Measurements from ENCODE around the gene ACADVL.

ACADVL gene

DNA sequence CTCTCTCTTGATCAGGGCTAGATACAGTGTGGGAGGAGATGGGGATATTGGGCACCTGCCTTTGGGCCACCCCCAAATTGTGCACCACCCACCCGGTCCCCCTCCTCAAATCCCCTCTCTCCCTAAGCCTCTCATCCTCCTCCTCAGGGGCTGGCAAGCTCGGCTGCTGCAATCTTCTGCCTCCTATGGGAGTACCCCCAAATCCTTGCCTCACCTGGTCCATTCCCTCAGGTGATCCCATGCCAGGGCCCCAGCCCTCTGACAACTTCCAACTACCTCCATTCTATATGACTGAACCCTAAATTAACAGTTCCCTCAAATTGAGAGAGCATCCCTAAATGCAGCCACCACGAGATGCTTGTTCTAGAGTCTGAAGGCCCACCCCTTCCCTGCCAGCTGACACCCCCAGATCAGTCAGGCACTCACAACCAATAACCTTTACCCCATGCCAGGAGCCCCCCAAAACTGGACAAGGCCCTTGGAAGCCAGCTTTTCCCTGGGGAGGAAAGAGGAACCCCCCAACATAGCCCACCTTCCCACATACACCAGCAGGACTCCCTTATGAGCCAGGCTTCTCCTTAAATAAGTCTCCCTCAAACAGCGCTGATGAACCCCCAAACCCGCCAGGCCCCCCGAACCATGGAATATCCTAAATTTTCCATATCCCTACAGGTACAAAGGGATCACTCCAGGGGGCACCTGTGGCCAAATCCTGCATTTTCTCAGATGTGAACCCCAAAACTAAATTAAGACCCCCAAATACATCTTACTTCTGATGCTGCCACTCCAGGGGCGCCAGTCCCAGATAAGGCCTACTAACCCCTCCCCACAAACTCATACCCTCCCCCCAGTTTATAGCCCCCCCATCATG, 3.3 kb upstream of the ACADVL start:
- H3K27me3 ChIP-seq (ENCODE audit: control insufficient read depth in 5 of 5, insufficient read depth in 4 of 5, low read length in 5 of 5), result peaks cover 0 to 12% (median 4%) of the 10 kb centered on the region in 5 donors
- H3K4me3 ChIP-seq (ENCODE audit: low read depth in 1 of 5, low read length in 5 of 5), result peak overlapping the region in 2 of 5 donors; percentile 35 to 40
- H3K4me1 ChIP-seq (ENCODE audit: control insufficient read depth in 5 of 5, insufficient read depth in 5 of 5, low read length in 5 of 5), result peaks cover 12 to 73% (median 66%) of the 10 kb centered on the region in 5 donors
- H3K9ac ChIP-seq (ENCODE audit: low read length in 5 of 5), result peak overlapping the region in 1 of 5 donors; percentile 48
- no peaks in the 10 kb centered on the region for H3K9me3 ChIP-seq (ENCODE audit: control insufficient read depth in 5 of 5, low read length in 5 of 5)
- H3K27ac ChIP-seq (ENCODE audit: low read depth, low read length), result no peak overlapping the region
- peaks cover 0 to 6% (median 5%) of the 10 kb centered on the region in 5 donors for H3K36me3 ChIP-seq (ENCODE audit: control insufficient read depth in 5 of 5, insufficient read depth in 5 of 5, low read length in 5 of 5)

DNA sequence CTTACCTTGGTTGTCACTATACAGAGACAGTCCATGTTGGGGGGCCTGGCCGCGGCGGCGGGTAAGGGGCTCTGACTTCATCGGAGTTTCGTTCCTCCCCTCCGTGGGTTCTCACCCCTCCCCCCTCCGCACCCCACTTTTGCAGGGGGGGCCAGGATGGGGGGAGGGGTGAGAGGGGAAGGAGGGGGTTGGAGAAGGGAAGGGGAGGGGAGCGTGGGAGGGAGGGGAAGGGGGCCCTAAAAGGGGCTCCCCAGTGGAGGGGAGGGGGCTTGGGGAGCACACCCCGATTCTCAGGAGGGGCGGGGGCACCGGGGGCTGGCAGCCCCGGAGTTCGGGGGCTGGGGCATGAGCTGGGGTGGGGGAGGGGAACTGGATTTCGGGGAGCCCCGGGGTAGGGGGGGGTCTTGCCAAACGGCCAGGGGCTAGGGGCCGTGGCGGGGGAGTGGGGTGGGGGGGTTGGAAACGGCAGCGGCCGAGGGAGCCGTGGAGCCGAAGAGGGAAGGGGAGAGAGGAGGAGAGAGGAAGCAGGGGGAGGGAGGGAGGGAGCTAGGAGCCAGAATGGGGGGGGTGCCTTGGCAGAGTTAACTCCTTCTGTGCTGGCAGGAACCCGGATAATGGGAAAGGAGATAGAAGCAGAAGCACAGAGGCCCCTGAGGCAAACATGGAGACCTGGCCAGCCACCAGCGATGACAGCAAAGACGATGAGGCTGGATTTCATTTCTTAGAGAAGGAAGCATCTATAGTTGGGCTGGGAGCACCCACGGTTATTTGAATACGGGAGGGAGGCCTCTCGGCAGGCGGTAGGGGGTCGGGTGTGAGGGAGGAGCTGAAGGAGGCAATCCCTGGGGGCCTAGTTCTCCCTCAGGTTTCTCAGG, 2.4 kb upstream of the ACADVL start:
- Histone ChIP-seq H3K27ac (ENCODE audit: low read depth, low read length) (no peak overlapping the region), H3K9ac (ENCODE audit: low read length in 5 of 5) (peak overlapping the region in 2 of 5 donors; percentile 41 to 72), H3K9me3 (ENCODE audit: control insufficient read depth in 5 of 5, low read length in 5 of 5) (no peaks in the 10 kb centered on the region), H3K4me1 (ENCODE audit: control insufficient read depth in 5 of 5, insufficient read depth in 5 of 5, low read length in 5 of 5) (peaks cover 13 to 82% (median 74%) of the 10 kb centered on the region in 5 donors), H3K27me3 (ENCODE audit: control insufficient read depth in 5 of 5, insufficient read depth in 4 of 5, low read length in 5 of 5) (peaks cover 0 to 9% (median 4%) of the 10 kb centered on the region in 5 donors), H3K36me3 (ENCODE audit: control insufficient read depth in 5 of 5, insufficient read depth in 5 of 5, low read length in 5 of 5) (peaks cover 0 to 14% (median 13%) of the 10 kb centered on the region in 5 donors), H3K4me3 (ENCODE audit: low read depth in 1 of 5, low read length in 5 of 5) (peak overlapping the region; percentile 36 to 57 (median 49))

DNA sequence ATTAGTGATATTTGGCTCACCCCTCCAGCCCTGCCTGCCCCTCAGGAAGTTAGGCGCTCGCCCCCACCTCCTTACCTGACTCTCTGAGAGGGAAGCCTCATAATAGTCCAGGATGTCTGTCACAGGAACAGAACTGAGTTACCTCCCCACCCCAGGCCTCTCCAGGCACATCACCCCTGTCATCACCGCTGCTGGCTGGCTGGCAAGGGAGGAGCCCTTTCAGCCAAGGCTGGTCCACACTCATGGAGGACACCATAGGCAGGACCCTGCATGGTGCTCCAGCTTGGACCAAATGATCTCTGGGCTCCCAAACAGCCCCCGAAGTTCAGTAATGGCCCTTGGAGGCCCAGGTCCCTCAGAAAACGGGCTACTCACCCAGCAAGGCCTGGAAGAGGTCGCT, 1.6 kb upstream of the ACADVL start:
- Histone ChIP-seq H3K4me1 (ENCODE audit: control insufficient read depth in 5 of 5, insufficient read depth in 5 of 5, low read length in 5 of 5) (peaks cover 13 to 87% (median 78%) of the 10 kb centered on the region in 5 donors), H3K9me3 (ENCODE audit: control insufficient read depth in 5 of 5, low read length in 5 of 5) (no peaks in the 10 kb centered on the region), H3K36me3 (ENCODE audit: control insufficient read depth in 5 of 5, insufficient read depth in 5 of 5, low read length in 5 of 5) (peaks cover 0 to 22% (median 21%) of the 10 kb centered on the region in 5 donors), H3K9ac (ENCODE audit: low read length in 5 of 5) (peak overlapping the region in 2 of 5 donors; percentile 53 to 72), H3K27me3 (ENCODE audit: control insufficient read depth in 5 of 5, insufficient read depth in 4 of 5, low read length in 5 of 5) (peaks cover 0 to 9% (median 4%) of the 10 kb centered on the region in 5 donors), H3K4me3 (ENCODE audit: low read depth in 1 of 5, low read length in 5 of 5) (peak overlapping the region in 1 of 5 donors; percentile 36), H3K27ac (ENCODE audit: low read depth, low read length) (no peak overlapping the region)

DNA sequence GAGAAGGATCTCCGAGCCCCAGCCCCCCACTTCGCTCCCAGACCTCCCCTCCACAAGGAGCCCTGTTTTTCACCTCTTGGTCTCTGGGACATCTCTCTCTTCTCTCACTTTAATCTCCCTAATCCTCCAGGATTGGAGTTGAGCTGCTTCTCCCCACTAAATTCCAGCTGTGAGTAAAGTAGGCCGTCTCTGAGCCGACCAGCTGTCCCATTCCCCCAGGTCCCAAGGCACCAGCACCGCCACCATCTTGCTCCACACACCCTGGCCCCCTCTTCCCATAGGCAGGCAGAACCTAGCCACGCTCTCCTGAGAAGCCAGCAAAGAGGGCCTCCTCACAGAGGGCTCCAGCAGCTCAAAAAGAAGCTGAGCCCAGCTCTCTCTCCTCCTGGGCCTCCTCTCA, 980 bp upstream of the ACADVL start:
- Histone ChIP-seq H3K4me1 (ENCODE audit: control insufficient read depth in 5 of 5, insufficient read depth in 5 of 5, low read length in 5 of 5) (peaks cover 13 to 88% (median 76%) of the 10 kb centered on the region in 5 donors), H3K9me3 (ENCODE audit: control insufficient read depth in 5 of 5, low read length in 5 of 5) (no peaks in the 10 kb centered on the region), H3K4me3 (ENCODE audit: low read depth in 1 of 5, low read length in 5 of 5) (no peak overlapping the region), H3K27ac (ENCODE audit: low read depth, low read length) (peak overlapping the region; percentile 98), H3K36me3 (ENCODE audit: control insufficient read depth in 5 of 5, insufficient read depth in 5 of 5, low read length in 5 of 5) (peaks cover 0 to 28% (median 27%) of the 10 kb centered on the region in 5 donors), H3K27me3 (ENCODE audit: control insufficient read depth in 5 of 5, insufficient read depth in 4 of 5, low read length in 5 of 5) (peaks cover 0 to 9% (median 4%) of the 10 kb centered on the region in 5 donors), H3K9ac (ENCODE audit: low read length in 5 of 5) (peak overlapping the region in 1 of 5 donors; percentile 98)

DNA sequence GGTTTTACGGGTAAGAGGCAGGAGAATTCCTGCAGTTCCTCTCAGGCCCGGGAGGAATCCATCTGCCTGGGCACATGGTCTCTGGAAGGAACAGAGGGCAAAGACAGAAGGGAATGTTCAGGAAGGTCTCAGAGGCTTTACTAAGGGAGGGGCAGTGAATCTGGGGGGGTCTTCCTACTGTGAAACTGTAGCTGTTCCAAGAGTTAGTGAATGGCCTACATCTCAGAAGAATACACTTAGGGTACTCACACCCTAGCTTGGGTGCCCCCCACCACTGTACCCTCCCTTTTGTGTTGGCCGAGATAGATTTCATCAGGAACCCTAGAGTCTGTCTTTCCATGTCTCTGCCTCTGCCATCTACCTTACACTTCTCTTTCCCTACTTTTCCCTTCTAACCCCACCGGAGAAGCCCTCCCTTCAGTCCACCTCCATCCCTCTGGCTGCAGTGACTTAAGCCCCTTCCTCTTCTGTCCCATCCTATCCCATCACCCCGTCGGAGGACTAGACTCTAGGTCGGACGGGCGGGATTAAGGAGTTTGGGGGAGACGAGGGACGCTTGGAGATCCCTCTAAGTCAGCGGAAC, 418 bp upstream of the ACADVL start:
- peaks cover 0 to 34% (median 33%) of the 10 kb centered on the region in 5 donors for H3K36me3 ChIP-seq (ENCODE audit: control insufficient read depth in 5 of 5, insufficient read depth in 5 of 5, low read length in 5 of 5)
- H3K4me1 ChIP-seq (ENCODE audit: control insufficient read depth in 5 of 5, insufficient read depth in 5 of 5, low read length in 5 of 5), result peaks cover 12 to 88% (median 75%) of the 10 kb centered on the region in 5 donors
- H3K9ac ChIP-seq (ENCODE audit: low read length in 5 of 5), result peak overlapping the region; percentile 12 to 99 (median 96)
- peaks cover 0 to 9% (median 4%) of the 10 kb centered on the region in 5 donors for H3K27me3 ChIP-seq (ENCODE audit: control insufficient read depth in 5 of 5, insufficient read depth in 4 of 5, low read length in 5 of 5)
- H3K27ac ChIP-seq (ENCODE audit: low read depth, low read length), result peak overlapping the region; percentile 98
- H3K4me3 ChIP-seq (ENCODE audit: low read depth in 1 of 5, low read length in 5 of 5), result peak overlapping the region; percentile 76 to 94 (median 83)
- no peaks in the 10 kb centered on the region for H3K9me3 ChIP-seq (ENCODE audit: control insufficient read depth in 5 of 5, low read length in 5 of 5)

DNA sequence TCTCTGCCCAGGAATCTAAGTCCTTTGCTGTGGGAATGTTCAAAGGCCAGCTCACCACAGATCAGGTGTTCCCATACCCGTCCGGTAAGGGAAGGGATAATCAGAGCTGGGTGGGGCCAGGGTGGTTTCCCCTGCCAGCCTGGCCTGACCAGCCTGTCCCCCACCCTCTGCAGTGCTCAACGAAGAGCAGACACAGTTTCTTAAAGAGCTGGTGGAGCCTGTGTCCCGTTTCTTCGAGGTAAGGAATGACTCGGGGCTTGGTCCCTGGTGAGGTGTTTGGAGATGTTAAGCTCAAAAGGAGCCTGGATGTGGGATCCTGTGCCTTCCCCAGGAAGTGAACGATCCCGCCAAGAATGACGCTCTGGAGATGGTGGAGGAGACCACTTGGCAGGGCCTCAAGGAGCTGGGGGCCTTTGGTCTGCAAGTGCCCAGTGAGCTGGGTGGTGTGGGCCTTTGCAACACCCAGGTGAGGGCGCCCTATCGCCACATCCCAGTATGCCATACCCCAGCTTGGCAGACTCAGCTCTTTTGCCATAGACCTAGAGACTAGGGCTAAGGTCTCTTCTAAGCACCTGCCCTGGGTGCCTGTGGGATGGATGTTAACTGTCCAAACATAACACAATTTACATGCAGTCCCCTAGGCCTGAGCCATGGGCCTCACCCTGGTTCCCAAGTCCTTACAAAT, 997 bp downstream of the ACADVL start:
- H3K36me3 ChIP-seq (ENCODE audit: control insufficient read depth in 5 of 5, insufficient read depth in 5 of 5, low read length in 5 of 5), result peaks cover 0 to 46% (median 46%) of the 10 kb centered on the region in 5 donors
- peaks cover 12 to 79% (median 63%) of the 10 kb centered on the region in 5 donors for H3K4me1 ChIP-seq (ENCODE audit: control insufficient read depth in 5 of 5, insufficient read depth in 5 of 5, low read length in 5 of 5)
- peaks cover 0 to 9% (median 4%) of the 10 kb centered on the region in 5 donors for H3K27me3 ChIP-seq (ENCODE audit: control insufficient read depth in 5 of 5, insufficient read depth in 4 of 5, low read length in 5 of 5)
- peak overlapping the region; percentile 93 to 99 (median 98) for H3K9ac ChIP-seq (ENCODE audit: low read length in 5 of 5)
- H3K4me3 ChIP-seq (ENCODE audit: low read depth in 1 of 5, low read length in 5 of 5), result peak overlapping the region; percentile 79 to 94 (median 89)
- H3K27ac ChIP-seq (ENCODE audit: low read depth, low read length), result peak overlapping the region; percentile 98
- H3K9me3 ChIP-seq (ENCODE audit: control insufficient read depth in 5 of 5, low read length in 5 of 5), result no peaks in the 10 kb centered on the region

DNA sequence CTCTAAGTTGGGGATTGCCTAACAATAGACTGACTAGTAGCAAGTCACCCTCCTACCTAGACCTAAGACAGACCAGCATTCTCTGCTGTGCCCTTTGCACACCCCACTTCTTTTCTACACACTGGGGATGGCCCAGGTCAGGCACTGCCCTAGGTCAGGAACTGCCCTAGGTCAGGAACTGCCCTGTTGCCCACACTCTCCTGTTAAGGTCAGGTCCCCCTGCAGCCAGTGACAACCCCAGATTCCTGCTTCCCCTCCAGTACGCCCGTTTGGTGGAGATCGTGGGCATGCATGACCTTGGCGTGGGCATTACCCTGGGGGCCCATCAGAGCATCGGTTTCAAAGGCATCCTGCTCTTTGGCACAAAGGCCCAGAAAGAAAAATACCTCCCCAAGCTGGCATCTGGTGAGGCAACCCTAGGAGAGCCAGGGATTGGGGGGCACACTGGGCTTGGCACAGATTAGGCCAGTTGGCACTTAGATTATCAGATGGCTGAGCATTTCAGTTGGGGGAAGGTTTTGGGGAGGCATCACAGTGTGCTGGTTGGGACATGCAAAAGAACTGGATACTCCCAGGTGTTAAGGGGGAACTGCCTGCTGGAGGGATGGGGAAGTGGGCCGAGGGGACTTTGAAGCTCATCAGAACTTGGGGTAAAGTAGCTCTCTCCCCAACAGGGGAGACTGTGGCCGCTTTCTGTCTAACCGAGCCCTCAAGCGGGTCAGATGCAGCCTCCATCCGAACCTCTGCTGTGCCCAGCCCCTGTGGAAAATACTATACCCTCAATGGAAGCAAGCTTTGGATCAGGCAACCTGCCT, 1.7 kb downstream of the ACADVL start:
- Histone ChIP-seq H3K36me3 (ENCODE audit: control insufficient read depth in 5 of 5, insufficient read depth in 5 of 5, low read length in 5 of 5) (peaks cover 0 to 54% (median 54%) of the 10 kb centered on the region in 5 donors), H3K4me1 (ENCODE audit: control insufficient read depth in 5 of 5, insufficient read depth in 5 of 5, low read length in 5 of 5) (peaks cover 12 to 72% (median 58%) of the 10 kb centered on the region in 5 donors), H3K4me3 (ENCODE audit: low read depth in 1 of 5, low read length in 5 of 5) (peak overlapping the region in 3 of 5 donors; percentile 79 to 91 (median 89))

DNA sequence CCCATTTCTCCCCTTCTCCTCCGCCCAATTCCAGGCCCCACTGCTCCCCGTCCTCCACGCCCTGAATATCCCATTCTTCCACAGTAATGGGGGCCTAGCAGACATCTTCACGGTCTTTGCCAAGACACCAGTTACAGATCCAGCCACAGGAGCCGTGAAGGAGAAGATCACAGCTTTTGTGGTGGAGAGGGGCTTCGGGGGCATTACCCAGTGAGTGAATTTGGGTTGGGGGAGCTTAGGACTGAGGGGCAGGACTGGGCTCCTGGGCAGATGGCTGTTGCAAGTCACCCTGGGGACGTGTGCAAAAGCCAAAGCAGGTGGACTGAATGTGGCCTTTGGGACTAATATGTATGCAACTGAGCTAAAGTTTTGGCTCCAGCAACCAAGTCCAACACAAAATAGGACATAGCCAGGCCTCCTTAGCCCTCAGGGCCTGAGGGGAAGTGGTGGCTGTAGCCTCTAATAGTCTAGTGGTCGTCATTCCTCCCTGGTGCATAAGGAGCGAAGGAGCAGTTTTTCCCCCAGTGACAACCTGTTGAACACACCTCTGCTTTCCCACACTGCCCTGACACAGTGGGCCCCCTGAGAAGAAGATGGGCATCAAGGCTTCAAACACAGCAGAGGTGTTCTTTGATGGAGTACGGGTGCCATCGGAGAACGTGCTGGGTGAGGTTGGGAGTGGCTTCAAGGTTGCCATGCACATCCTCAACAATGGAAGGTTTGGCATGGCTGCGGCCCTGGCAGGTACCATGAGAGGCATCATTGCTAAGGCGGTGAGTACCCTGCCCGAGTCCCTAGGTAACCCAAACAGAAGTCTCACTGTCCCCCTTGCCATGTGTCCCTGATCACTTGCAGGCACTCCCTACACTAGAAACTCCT, 2.6 kb downstream of the ACADVL start:
- H3K4me1 ChIP-seq (ENCODE audit: control insufficient read depth in 5 of 5, insufficient read depth in 5 of 5, low read length in 5 of 5), result peaks cover 12 to 69% (median 55%) of the 10 kb centered on the region in 5 donors
- H3K27me3 ChIP-seq (ENCODE audit: control insufficient read depth in 5 of 5, insufficient read depth in 4 of 5, low read length in 5 of 5), result peaks cover 0 to 4% (median 0%) of the 10 kb centered on the region in 5 donors
- no peak overlapping the region for H3K4me3 ChIP-seq (ENCODE audit: low read depth in 1 of 5, low read length in 5 of 5)
- no peaks in the 10 kb centered on the region for H3K9me3 ChIP-seq (ENCODE audit: control insufficient read depth in 5 of 5, low read length in 5 of 5)
- peak overlapping the region in 2 of 5 donors; percentile 4 for H3K9ac ChIP-seq (ENCODE audit: low read length in 5 of 5)
- H3K36me3 ChIP-seq (ENCODE audit: control insufficient read depth in 5 of 5, insufficient read depth in 5 of 5, low read length in 5 of 5), result peaks cover 0 to 62% (median 62%) of the 10 kb centered on the region in 5 donors
- H3K27ac ChIP-seq (ENCODE audit: low read depth, low read length), result peak overlapping the region; percentile 98

More for the DNA sequence above, 1.7 kb downstream of the ACADVL start:
- H3K27me3 ChIP-seq (ENCODE audit: control insufficient read depth in 5 of 5, insufficient read depth in 4 of 5, low read length in 5 of 5), result peaks cover 0 to 9% (median 0%) of the 10 kb centered on the region in 5 donors
- H3K9me3 ChIP-seq (ENCODE audit: control insufficient read depth in 5 of 5, low read length in 5 of 5), result no peaks in the 10 kb centered on the region
- H3K27ac ChIP-seq (ENCODE audit: low read depth, low read length), result peak overlapping the region; percentile 98
- H3K9ac ChIP-seq (ENCODE audit: low read length in 5 of 5), result peak overlapping the region in 3 of 5 donors; percentile 4 to 98 (median 96)

Measured in subcutaneous abdominal adipose tissue (tissue), 5 donors.